ENCODE measurements around the gene CMSS1. TPM values are rescaled to one million over a fixed set of nuclear protein-coding genes. Genes with fewer than 3 reads are reported as not detected.

CMSS1 gene
- total and polyA plus RNA-seq, 2 donors (not counting 1 experiment from before 2014, with no cell fraction given), result 7.3 to 22.8 TPM

- DNase-seq, result no peak
- Histone ChIP-seq H2AFZ (ENCODE audit: insufficient read depth, low read depth, low read length, poor library complexity, severe bottlenecking) (no peak overlapping the region), H3K9ac (ENCODE audit: low read length) (no peak overlapping the region), H3K4me3 (ENCODE audit: control extremely low read depth in 1 of 5, extremely low read depth in 1 of 5, insufficient read depth in 1 of 5, low read depth in 2 of 5, low read length in 4 of 5) (no peak overlapping the region), H3K4me2 (replicated peaks; ENCODE audit: low read depth, low read length, poor library complexity, severe bottlenecking) (no peak overlapping the region), H3K4me1 (ENCODE audit: control insufficient read depth in 2 of 2, insufficient read depth in 2 of 2, low read length in 2 of 2) (peaks cover 23% of the 10 kb centered on the region in 2 donors), H3K27ac (ENCODE audit: low read length in 2 of 2) (no peak overlapping the region), H3K36me3 (replicated peaks in 1 of 2; ENCODE audit: control extremely low read depth in 1 of 2, control insufficient read depth in 1 of 2, extremely low read depth in 1 of 2, insufficient read depth in 2 of 2, low read length in 1 of 2) (no peaks in the 10 kb centered on the region), H3K27me3 (replicated peaks in 1 of 4; ENCODE audit: control extremely low read depth in 1 of 4, control insufficient read depth in 3 of 4, insufficient read depth in 4 of 4, low read length in 3 of 4) (no peaks in the 10 kb centered on the region), H4K20me1 (ENCODE audit: control insufficient read depth, insufficient read depth, low read length, poor library complexity, severe bottlenecking) (no peaks in the 10 kb centered on the region), H3K79me2 (ENCODE audit: control insufficient read depth, insufficient read depth, low read length) (no peaks in the 10 kb centered on the region), H3K9me3 (ENCODE audit: control extremely low read depth in 1 of 3, control insufficient read depth in 2 of 3, insufficient read depth in 1 of 3, low read length in 2 of 3) (no peaks in the 10 kb centered on the region)
- ATAC-seq (ENCODE audit: low read depth), result no peak
- intact Hi-C loops (cut with micrococcal nuclease), result no loop called here
- Mint-ChIP-seq H3K4me1 (peaks cover 45% of the 10 kb centered on the region), H3K27ac (peak overlapping the region; percentile 50), H3K9me3 (ENCODE audit: insufficient read depth) (peaks cover 2% of the 10 kb centered on the region), H3K4me3 (peak overlapping the region; percentile 35), H3K27me3 (no peaks in the 10 kb centered on the region)
- POLR2A ChIA-PET, result no interaction called here
- CTCF ChIA-PET, result no interaction called here
- TF ChIP-seq CTCF (IDR thresholded peaks at IDR 0.05), result no peak
- TF ChIP-seq EZH2 (IDR thresholded peaks at IDR 0.05; ENCODE audit: borderline replicate concordance, insufficient read depth, low read depth, low read length, poor library complexity, severe bottlenecking), result no peak
Observed at GRCh38 chr3:100104817-100105413, 287.3 kb downstream of the CMSS1 start.

DNA sequence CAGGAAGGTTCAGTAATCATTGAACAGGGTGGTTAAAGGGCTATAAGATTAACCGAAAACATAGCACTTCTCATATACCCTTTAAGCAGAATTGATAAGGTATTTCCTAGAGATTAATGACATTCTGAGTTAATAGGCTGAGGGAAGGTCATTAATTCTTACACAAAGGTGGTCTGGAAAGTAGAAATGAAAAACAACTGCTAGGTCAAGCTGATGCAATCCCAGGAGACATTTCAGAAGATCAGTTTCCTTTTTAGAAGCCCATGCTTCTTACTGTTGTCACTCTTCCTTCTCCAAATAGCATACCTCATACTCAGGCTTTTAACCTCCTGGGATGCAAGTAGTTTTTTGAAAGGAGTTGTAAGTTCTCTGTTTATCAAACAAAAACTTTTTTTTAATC lies 287.8 kb downstream of the CMSS1 start:
- intact Hi-C loops (cut with micrococcal nuclease), result no loop called here
- Histone ChIP-seq H3K4me3 (ENCODE audit: control extremely low read depth in 1 of 5, extremely low read depth in 1 of 5, insufficient read depth in 1 of 5, low read depth in 2 of 5, low read length in 4 of 5) (no peak overlapping the region), H4K20me1 (ENCODE audit: control insufficient read depth, insufficient read depth, low read length, poor library complexity, severe bottlenecking) (no peaks in the 10 kb centered on the region), H3K79me2 (ENCODE audit: control insufficient read depth, insufficient read depth, low read length) (no peaks in the 10 kb centered on the region), H3K27me3 (replicated peaks in 1 of 4; ENCODE audit: control extremely low read depth in 1 of 4, control insufficient read depth in 3 of 4, insufficient read depth in 4 of 4, low read length in 3 of 4) (no peaks in the 10 kb centered on the region), H3K4me2 (replicated peaks; ENCODE audit: low read depth, low read length, poor library complexity, severe bottlenecking) (no peak overlapping the region), H3K27ac (ENCODE audit: low read length in 2 of 2) (no peak overlapping the region), H2AFZ (ENCODE audit: insufficient read depth, low read depth, low read length, poor library complexity, severe bottlenecking) (no peak overlapping the region), H3K9ac (ENCODE audit: low read length) (no peak overlapping the region), H3K9me3 (ENCODE audit: control extremely low read depth in 1 of 3, control insufficient read depth in 2 of 3, insufficient read depth in 1 of 3, low read length in 2 of 3) (no peaks in the 10 kb centered on the region), H3K4me1 (ENCODE audit: control insufficient read depth in 2 of 2, insufficient read depth in 2 of 2, low read length in 2 of 2) (peaks cover 23% of the 10 kb centered on the region in 2 donors), H3K36me3 (replicated peaks in 1 of 2; ENCODE audit: control extremely low read depth in 1 of 2, control insufficient read depth in 1 of 2, extremely low read depth in 1 of 2, insufficient read depth in 2 of 2, low read length in 1 of 2) (no peaks in the 10 kb centered on the region)
- ChIA-PET CTCF (interaction anchor here (0.9 to 1.0 kb wide), 2 partner anchors 15 to 58 kb away, joined by 3 read pairs; no protein-coding TSS in a partner anchor), POLR2A (no interaction called here)
- WGBS (ENCODE audit: insufficient coverage), result no CpG with 5 or more reads among the region's 1 CpG
- peak overlapping the region; percentile 12 for H3K27ac Mint-ChIP-seq
- peak overlapping the region; percentile 35 for H3K4me3 Mint-ChIP-seq
- peaks cover 2% of the 10 kb centered on the region for H3K9me3 Mint-ChIP-seq (ENCODE audit: insufficient read depth)
- H3K4me1 Mint-ChIP-seq, result peaks cover 45% of the 10 kb centered on the region
- no peaks in the 10 kb centered on the region for H3K27me3 Mint-ChIP-seq
- TF ChIP-seq EZH2 (IDR thresholded peaks at IDR 0.05; ENCODE audit: borderline replicate concordance, insufficient read depth, low read depth, low read length, poor library complexity, severe bottlenecking) (no peak), CTCF (IDR thresholded peaks at IDR 0.05) (no peak)
- DNase-seq (no peak), ATAC-seq (ENCODE audit: low read depth) (no peak)

Data from B cell (primary cell).